Suprapubic skin (tissue), 4 donors: ENCODE measurements around the gene QSOX1. TPM values are rescaled to one million over a fixed set of nuclear protein-coding genes. Genes with fewer than 3 reads are reported as not detected.

Source experiments
- DNase-seq, 2 donors: peaks; one replicate each; pipeline ENCODE4 v3.0.0-alpha.2; 2019; ENCODE audit warnings: low spot score in 2 of 2
- H3K27ac ChIP-seq: fragments of 200-600 bp; sonication (generic); one replicate; pipeline ENCODE4 v1.5.1; 2019
- H3K27me3 ChIP-seq: fragments of 200-600 bp; sonication (generic); one replicate; pipeline ENCODE4 v1.5.1; 2019
- H3K36me3 ChIP-seq: fragments of 200-600 bp; sonication (generic); one replicate; pipeline ENCODE4 v1.5.1; 2019
- H3K4me1 ChIP-seq: fragments of 200-600 bp; sonication (generic); one replicate; pipeline ENCODE4 v1.5.1; 2019
- H3K4me3 ChIP-seq: fragments of 200-600 bp; sonication (generic); one replicate; pipeline ENCODE4 v1.5.1; 2019; ENCODE audit warnings: mild to moderate bottlenecking
- H3K9me3 ChIP-seq: fragments of 200-600 bp; sonication (generic); one replicate; pipeline ENCODE4 v1.5.1; 2019
- EP300 ChIP-seq: sonication (generic); formaldehyde crosslinking; IDR thresholded peaks from one replicate; pipeline ENCODE4 v1.6.1; 2017; ENCODE audit warnings: antibody characterized with exemption
- POLR2A ChIP-seq, 2 donors: fragments of 450-650 bp; IDR thresholded peaks; one replicate each; pipeline ENCODE4 v1.6.1; 2017; ENCODE audit warnings: antibody characterized with exemption in 2 of 2, mild to moderate bottlenecking in 2 of 2, moderate library complexity in 2 of 2
- POLR2AphosphoS5 ChIP-seq, 3 donors: sonication (generic); formaldehyde crosslinking; IDR thresholded peaks; one replicate each; pipeline ENCODE4 v1.6.1; 2017; ENCODE audit warnings: antibody characterized with exemption in 3 of 3
- WGBS: methylation state at CpG from one replicate; pipeline ENCODE4 v1.1.5; 2018; 5-methylcytosine and 5-hydroxymethylcytosine counted together
- total RNA-seq, 4 donors: library from RNA; depleted of rRNA; stranded (reverse); fragments of >200 nt; gene quantifications; one replicate each; pipeline ENCODE4 v1.1.0, GENCODE V29; 2016
- TF ChIP-seq, protein P1 (sequence below), 2 donors: fragments of 200-600 bp in 1 of 2; fragments of 450-650 bp in 1 of 2; sonication (generic) in 1 of 2; IDR thresholded peaks; one replicate each; pipeline ENCODE4 v1.5.1; 2016 to 2019; ENCODE audit warnings: antibody characterized with exemption in 2 of 2, mild to moderate bottlenecking in 1 of 2, moderate library complexity in 1 of 2

The QSOX1 gene
- total RNA-seq, 4 donors from 2014 or later: 56.6 to 66.1 (median 61.5) TPM

- Histone ChIP-seq H3K27ac (no peak overlapping the region), H3K4me1 (no peaks in the 10 kb centered on the region), H3K36me3 (no peaks in the 10 kb centered on the region), H3K27me3 (no peaks in the 10 kb centered on the region), H3K9me3 (no peaks in the 10 kb centered on the region), H3K4me3 (no peak overlapping the region)
- DNase-seq: no peak
- 30% methylated on average over 2 of the region's 4 CpGs for whole genome bisulfite sequencing
- TF ChIP-seq POLR2A (IDR thresholded peaks at IDR 0.05) (no peak), POLR2AphosphoS5 (IDR thresholded peaks at IDR 0.05) (no peak), EP300 (no peak)
- TF ChIP-seq, protein P1, sequence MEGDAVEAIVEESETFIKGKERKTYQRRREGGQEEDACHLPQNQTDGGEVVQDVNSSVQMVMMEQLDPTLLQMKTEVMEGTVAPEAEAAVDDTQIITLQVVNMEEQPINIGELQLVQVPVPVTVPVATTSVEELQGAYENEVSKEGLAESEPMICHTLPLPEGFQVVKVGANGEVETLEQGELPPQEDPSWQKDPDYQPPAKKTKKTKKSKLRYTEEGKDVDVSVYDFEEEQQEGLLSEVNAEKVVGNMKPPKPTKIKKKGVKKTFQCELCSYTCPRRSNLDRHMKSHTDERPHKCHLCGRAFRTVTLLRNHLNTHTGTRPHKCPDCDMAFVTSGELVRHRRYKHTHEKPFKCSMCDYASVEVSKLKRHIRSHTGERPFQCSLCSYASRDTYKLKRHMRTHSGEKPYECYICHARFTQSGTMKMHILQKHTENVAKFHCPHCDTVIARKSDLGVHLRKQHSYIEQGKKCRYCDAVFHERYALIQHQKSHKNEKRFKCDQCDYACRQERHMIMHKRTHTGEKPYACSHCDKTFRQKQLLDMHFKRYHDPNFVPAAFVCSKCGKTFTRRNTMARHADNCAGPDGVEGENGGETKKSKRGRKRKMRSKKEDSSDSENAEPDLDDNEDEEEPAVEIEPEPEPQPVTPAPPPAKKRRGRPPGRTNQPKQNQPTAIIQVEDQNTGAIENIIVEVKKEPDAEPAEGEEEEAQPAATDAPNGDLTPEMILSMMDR (IDR thresholded peaks at IDR 0.05): no peak
Measured at GRCh38 chr1:180210008-180210620, 55.4 kb downstream of the QSOX1 start.

DNA sequence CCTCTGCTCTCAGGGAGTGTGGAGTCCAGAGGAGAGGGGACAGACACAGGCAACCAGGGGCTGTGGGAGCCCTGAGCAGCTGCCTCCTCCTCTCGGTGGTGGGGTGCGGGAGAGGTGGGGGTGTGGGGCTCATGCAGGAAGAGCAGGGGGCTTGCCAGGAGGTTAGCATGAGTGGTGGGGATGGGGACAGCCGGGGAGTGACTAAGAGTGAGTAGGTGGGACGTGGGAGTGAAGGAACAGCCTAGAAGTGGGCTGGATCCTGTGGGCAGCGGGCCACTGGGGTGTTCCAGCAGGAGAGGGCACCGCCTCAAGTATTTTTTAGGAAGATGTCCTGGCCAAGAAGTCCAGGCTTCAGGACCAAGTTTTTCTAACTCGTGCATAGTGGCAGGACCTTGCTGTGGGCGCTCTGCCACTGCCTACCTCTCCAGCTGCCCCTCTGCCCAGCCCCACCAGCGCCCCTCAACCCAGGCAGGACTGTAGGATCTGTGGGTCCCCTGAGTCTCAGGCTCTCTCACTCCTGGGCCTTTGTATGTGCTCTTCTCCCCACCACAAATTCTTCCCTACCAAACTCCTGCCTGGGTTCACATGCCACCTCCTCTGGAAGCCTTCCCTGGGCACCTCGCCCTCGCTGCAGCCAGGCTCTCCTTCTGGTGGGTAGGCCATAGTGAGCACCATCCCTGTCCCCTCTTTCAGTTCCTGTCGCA, 56.6 kb downstream of the QSOX1 start:
- no peaks in the 10 kb centered on the region for H3K9me3 ChIP-seq
- H3K27me3 ChIP-seq: no peaks in the 10 kb centered on the region
- DNase-seq: no peak
- TF ChIP-seq, protein P1 (IDR thresholded peaks at IDR 0.05): no peak
- TF ChIP-seq EP300 (no peak), POLR2A (IDR thresholded peaks at IDR 0.05) (no peak), POLR2AphosphoS5 (IDR thresholded peaks at IDR 0.05) (no peak)
- H3K4me3 ChIP-seq: no peak overlapping the region
- no peaks in the 10 kb centered on the region for H3K36me3 ChIP-seq
- no peak overlapping the region for H3K27ac ChIP-seq
- 91% methylated on average over 12 of the region's 12 CpGs for WGBS
- no peaks in the 10 kb centered on the region for H3K4me1 ChIP-seq

DNA sequence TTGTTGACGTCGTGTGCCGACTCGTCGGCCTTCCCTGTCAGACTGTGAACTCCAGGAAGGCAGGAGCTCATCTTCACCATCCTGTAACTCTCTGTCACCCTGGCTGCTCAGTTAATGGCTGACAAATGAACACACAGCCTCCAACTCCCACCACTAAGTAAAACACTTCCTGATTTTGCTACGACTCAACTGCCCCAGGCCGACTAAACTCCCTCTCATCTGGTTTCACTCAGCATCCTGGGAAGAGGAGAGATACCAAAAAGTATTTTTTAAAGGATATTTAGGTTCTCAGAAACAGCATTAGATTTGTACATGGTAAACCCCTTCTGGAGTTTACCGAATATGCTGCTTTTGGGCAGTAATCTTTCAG, 57.2 kb downstream of the QSOX1 start:
- no peaks in the 10 kb centered on the region for H3K36me3 ChIP-seq
- H3K4me3 ChIP-seq: no peak overlapping the region
- TF ChIP-seq POLR2A (IDR thresholded peaks at IDR 0.05) (no peak), EP300 (no peak), POLR2AphosphoS5 (IDR thresholded peaks at IDR 0.05) (no peak)
- TF ChIP-seq, protein P1 (IDR thresholded peaks at IDR 0.05): no peak
- H3K27me3 ChIP-seq: no peaks in the 10 kb centered on the region
- no peak for DNase-seq
- no peaks in the 10 kb centered on the region for H3K4me1 ChIP-seq
- 72% methylated on average over 8 of the region's 8 CpGs for WGBS
- H3K27ac ChIP-seq: no peak overlapping the region
- no peaks in the 10 kb centered on the region for H3K9me3 ChIP-seq

GRCh38 chr1:180213401-180214170, 58.9 kb downstream of the QSOX1 start:
- Histone ChIP-seq H3K36me3 (no peaks in the 10 kb centered on the region), H3K27ac (no peak overlapping the region), H3K4me1 (no peaks in the 10 kb centered on the region), H3K4me3 (no peak overlapping the region), H3K27me3 (no peaks in the 10 kb centered on the region), H3K9me3 (no peaks in the 10 kb centered on the region)
- peak; percentile 45 to 49 for DNase-seq
- WGBS: 71% methylated on average over 15 of the region's 15 CpGs
- TF ChIP-seq POLR2A (IDR thresholded peaks at IDR 0.05): no peak
- no peak for TF ChIP-seq EP300
- TF ChIP-seq, protein P1 (IDR thresholded peaks at IDR 0.05): no peak
- TF ChIP-seq POLR2AphosphoS5 (IDR thresholded peaks at IDR 0.05): no peak
